IMR-90 (cell line): ENCODE results near the gene FRMD5. TPM values are rescaled to one million over a fixed set of nuclear protein-coding genes. Genes with fewer than 3 reads are reported as not detected.

ENCODE experiments used
- ATAC-seq: fragments of 200-7000 bp; cut with Tn5 transposase; 2 replicates; pipeline ENCODE4 v1.9.1; 2020; ENCODE audit warnings: low read depth, mild to moderate bottlenecking, moderate library complexity
- BruUV-seq: library from RNA; stranded (reverse); fragments of 400-500 nt; replicated peaks from 2 replicates; lab custom pipeline; 2021; lab: Mats Ljungman, UMichigan
- CTCF ChIA-PET: fragments of 300-600 bp; formaldehyde crosslinking; extraction: SDS; loops from one replicate; lab custom pipeline; 2021; ENCODE audit warnings: antibody characterized with exemption; lab: Yijun Ruan, JAX
- POLR2A ChIA-PET: fragments of 300-600 bp; sonication (Branson Sonifier 250); formaldehyde crosslinking; loops from one replicate; lab custom pipeline; 2022; ENCODE audit warnings: antibody characterized with exemption; ENCODE audit not compliant: unreplicated experiment; lab: Charles Lee
- DNase-seq: peaks from one replicate; pipeline ENCODE4 v3.0.0; 2013
- H2AFZ ChIP-seq: replicated peaks from 2 replicates; pipeline ENCODE3; 2013; ENCODE audit warnings: low read length, mild to moderate bottlenecking; ENCODE audit not compliant: poor library complexity
- H2AK5ac ChIP-seq: 2 replicates; pipeline ENCODE4 v1.6.1; 2013; ENCODE audit warnings: low read depth, low read length, inconsistent platforms
- H2AK9ac ChIP-seq: replicated peaks from 2 replicates; pipeline ENCODE3; 2013; ENCODE audit warnings: mild to moderate bottlenecking, low read depth, low read length, moderate library complexity; ENCODE audit not compliant: poor library complexity
- H2BK120ac ChIP-seq: 2 replicates; pipeline ENCODE4 v1.6.1; 2013; ENCODE audit warnings: low read depth, low read length, inconsistent platforms
- H2BK15ac ChIP-seq: 3 replicates; pipeline ENCODE4 v1.6.1; 2013; ENCODE audit warnings: low read depth, low read length, inconsistent platforms
- H2BK20ac ChIP-seq: 2 replicates; pipeline ENCODE4 v1.6.1; 2013; ENCODE audit warnings: low read depth, mild to moderate bottlenecking, inconsistent platforms, low read length, moderate library complexity
- H2BK5ac ChIP-seq: 2 replicates; pipeline ENCODE4 v1.6.1; 2013; ENCODE audit warnings: mild to moderate bottlenecking, low read depth, low read length, inconsistent platforms; ENCODE audit not compliant: poor library complexity, severe bottlenecking
- H3K14ac ChIP-seq: replicated peaks from 2 replicates; pipeline ENCODE4 v1.6.1; 2013; ENCODE audit warnings: low read depth, low read length, inconsistent platforms
- H3K18ac ChIP-seq: 2 replicates; pipeline ENCODE4 v1.6.1; 2013; ENCODE audit warnings: low read depth, low read length, control low read depth
- H3K23ac ChIP-seq: 2 replicates; pipeline ENCODE4 v1.6.1; 2013; ENCODE audit warnings: low read depth, low read length, inconsistent platforms
- H3K27ac ChIP-seq: 2 replicates; pipeline ENCODE4 v1.5.1; 2013; ENCODE audit warnings: mild to moderate bottlenecking, control low read depth, low read length; ENCODE audit not compliant: insufficient read depth
- H3K27me3 ChIP-seq: 2 replicates; pipeline ENCODE4 v1.6.1; 2013; ENCODE audit warnings: low read length; ENCODE audit not compliant: control insufficient read depth, insufficient read depth
- H3K36me3 ChIP-seq: 2 replicates; pipeline ENCODE4 v1.6.1; 2013; ENCODE audit warnings: low read length, mixed read lengths; ENCODE audit not compliant: control insufficient read depth, insufficient read depth
- H3K4ac ChIP-seq: 2 replicates; pipeline ENCODE4 v1.6.1; 2013; ENCODE audit warnings: low read depth, low read length, inconsistent platforms
- H3K4me1 ChIP-seq: 2 replicates; pipeline ENCODE4 v1.6.1; 2013; ENCODE audit warnings: low read length, mixed read lengths; ENCODE audit not compliant: control insufficient read depth, insufficient read depth
- H3K4me2 ChIP-seq: 2 replicates; pipeline ENCODE4 v1.6.1; 2013; ENCODE audit warnings: low read depth, mild to moderate bottlenecking, control low read depth, low read length, moderate library complexity
- H3K4me3 ChIP-seq: 2 replicates; pipeline ENCODE4 v1.5.1; 2013; ENCODE audit warnings: low read depth, mild to moderate bottlenecking, control low read depth, low read length, moderate library complexity; ENCODE audit not compliant: insufficient read depth
- H3K56ac ChIP-seq: 2 replicates; pipeline ENCODE4 v1.6.1; 2013; ENCODE audit warnings: low read length, inconsistent platforms; ENCODE audit not compliant: insufficient read depth; ENCODE audit errors: extremely low read depth
- H3K79me1 ChIP-seq, 2 experiments: 2 replicates each; pipeline ENCODE4 v1.6.1; 2013; ENCODE audit warnings: low read length in 2 of 2, inconsistent platforms in 1 of 2, low read depth in 1 of 2
- H3K9ac ChIP-seq: 2 replicates; pipeline ENCODE4 v1.6.1; 2013; ENCODE audit warnings: low read depth, low read length, control low read depth
- H3K9me1 ChIP-seq: 2 replicates; pipeline ENCODE4 v1.6.1; 2013; ENCODE audit warnings: low read length, inconsistent platforms; ENCODE audit not compliant: insufficient read depth
- H3K9me3 ChIP-seq: 2 replicates; pipeline ENCODE4 v1.6.1; 2013; ENCODE audit warnings: low read length; ENCODE audit not compliant: control insufficient read depth, insufficient read depth
- H4K20me1 ChIP-seq: 2 replicates; pipeline ENCODE4 v1.6.1; 2013; ENCODE audit warnings: low read length, inconsistent platforms; ENCODE audit not compliant: insufficient read depth
- H4K5ac ChIP-seq: 2 replicates; pipeline ENCODE4 v1.6.1; 2013; ENCODE audit warnings: mild to moderate bottlenecking, low read depth, low read length, control low read depth
- H4K8ac ChIP-seq, 2 experiments: 2 replicates each; pipeline ENCODE4 v1.6.1; 2013; ENCODE audit warnings: low read depth in 2 of 2, low read length in 2 of 2, control low read depth in 1 of 2, inconsistent platforms in 1 of 2
- H4K91ac ChIP-seq: 2 replicates; pipeline ENCODE4 v1.6.1; 2013; ENCODE audit warnings: low read depth, low read length, inconsistent platforms; ENCODE audit not compliant: insufficient read depth
- BHLHE40 ChIP-seq: fragments of 150-350 bp; IDR thresholded peaks from 2 replicates; pipeline ENCODE4 v1.6.1; 2016; ENCODE audit warnings: mild to moderate bottlenecking, low read depth, low read length
- CEBPB ChIP-seq: IDR thresholded peaks from 2 replicates; pipeline ENCODE4 v1.6.1; 2012; ENCODE audit warnings: low read depth, low read length, improper control_type of control experiment
- CHD1 ChIP-seq: IDR thresholded peaks from 2 replicates; pipeline ENCODE4 v1.6.1; 2012; ENCODE audit warnings: low read depth, low read length, improper control_type of control experiment
- FOS ChIP-seq: fragments of 150-350 bp; IDR thresholded peaks from 2 replicates; pipeline ENCODE4 v1.6.1; 2016; ENCODE audit warnings: low read depth, low read length
- MAFK ChIP-seq: IDR thresholded peaks from 2 replicates; pipeline ENCODE4 v1.6.1; 2012; ENCODE audit warnings: low read depth, low read length, improper control_type of control experiment
- MAZ ChIP-seq: IDR thresholded peaks from 2 replicates; pipeline ENCODE4 v1.6.1; 2012; ENCODE audit warnings: low read depth, mild to moderate bottlenecking, low read length, improper control_type of control experiment, moderate library complexity, borderline replicate concordance
- MXI1 ChIP-seq: IDR thresholded peaks from 2 replicates; pipeline ENCODE4 v1.6.1; 2012; ENCODE audit warnings: low read depth, mild to moderate bottlenecking, low read length, moderate library complexity, borderline replicate concordance
- NFE2L2 ChIP-seq: fragments of 150-350 bp; IDR thresholded peaks from 2 replicates; pipeline ENCODE4 v1.6.1; 2016; ENCODE audit warnings: low read depth, mild to moderate bottlenecking, low read length
- POLR2A ChIP-seq: IDR thresholded peaks from 2 replicates; pipeline ENCODE4 v1.6.1; 2012; ENCODE audit warnings: mild to moderate bottlenecking, low read depth, low read length
- RAD21 ChIP-seq: IDR thresholded peaks from 2 replicates; pipeline ENCODE4 v1.6.1; 2012; ENCODE audit warnings: low read length, improper control_type of control experiment
- RCOR1 ChIP-seq: IDR thresholded peaks from 2 replicates; pipeline ENCODE4 v1.6.1; 2012; ENCODE audit warnings: mild to moderate bottlenecking, low read length, improper control_type of control experiment; ENCODE audit not compliant: insufficient replicate concordance
- RFX5 ChIP-seq: IDR thresholded peaks from 2 replicates; pipeline ENCODE4 v1.8.0; 2012; ENCODE audit warnings: low read depth, mild to moderate bottlenecking, low read length, moderate library complexity
- SMC3 ChIP-seq: fragments of 150-350 bp; IDR thresholded peaks from 2 replicates; pipeline ENCODE4 v1.6.1; 2016; ENCODE audit warnings: low read depth, mild to moderate bottlenecking, antibody characterized with exemption, low read length, moderate library complexity
- WGBS, 2 experiments: methylation state at CpG; one replicate each; pipeline versions ENCODE4 v1.1.5 to v1.1.7; 2013; ENCODE audit warnings: missing lambda C conversion rate in 2 of 2; ENCODE audit not compliant: insufficient read length in 1 of 2; ENCODE audit errors: extremely low coverage in 2 of 2; 5-methylcytosine and 5-hydroxymethylcytosine counted together
- dilution Hi-C: fragments of 300-500 bp; cut with HindIII; formaldehyde crosslinking; loops from one replicate; pipeline ENCODE4 v1.14.3; 2018; ENCODE audit warnings: low sequenced_read_pairs; ENCODE audit not compliant: unreplicated experiment
- in situ Hi-C: fragments of 300-500 bp; cut with MboI; formaldehyde crosslinking; loops from 3 replicates; pipeline ENCODE4 v1.14.3; 2019; ENCODE audit warnings: low sequenced_read_pairs, inconsistent platforms, mixed read lengths
- intact Hi-C: fragments of 100-400 bp; cut with micrococcal nuclease; formaldehyde crosslinking; loops from 2 replicates; pipeline ENCODE4 v1.10.0; 2022
- polyA plus RNA-seq, 3 experiments: library from polyadenylated mRNA; depleted of rRNA; stranded (reverse); fragments of >200 nt; gene quantifications; 2 replicates each; pipeline ENCODE4 v1.2.3, GENCODE V29; 2012; ENCODE audit warnings: low replicate concordance in 1 of 3
- total RNA-seq: library from RNA; depleted of rRNA; stranded (reverse); fragments of >200 nt; gene quantifications from 2 replicates; pipeline ENCODE4 v1.2.3, GENCODE V29; 2012
- TF ChIP-seq, protein P1 (sequence below): fragments of 150-350 bp; IDR thresholded peaks from 2 replicates; pipeline ENCODE4 v1.6.1; 2016; ENCODE audit warnings: low read depth, mild to moderate bottlenecking, low read length, moderate library complexity, borderline replicate concordance
- TF ChIP-seq, protein P2 (sequence below): conservative IDR thresholded peaks from 2 replicates; pipeline ENCODE4 v1.5.1; 2012; ENCODE audit warnings: mild to moderate bottlenecking, low read depth, low read length, improper control_type of control experiment

Gene FRMD5
- total and polyA plus RNA-seq, 2 of the 4 experiments (the other 2 are of a cell fraction) = 4.1 to 5.4 TPM

DNA sequence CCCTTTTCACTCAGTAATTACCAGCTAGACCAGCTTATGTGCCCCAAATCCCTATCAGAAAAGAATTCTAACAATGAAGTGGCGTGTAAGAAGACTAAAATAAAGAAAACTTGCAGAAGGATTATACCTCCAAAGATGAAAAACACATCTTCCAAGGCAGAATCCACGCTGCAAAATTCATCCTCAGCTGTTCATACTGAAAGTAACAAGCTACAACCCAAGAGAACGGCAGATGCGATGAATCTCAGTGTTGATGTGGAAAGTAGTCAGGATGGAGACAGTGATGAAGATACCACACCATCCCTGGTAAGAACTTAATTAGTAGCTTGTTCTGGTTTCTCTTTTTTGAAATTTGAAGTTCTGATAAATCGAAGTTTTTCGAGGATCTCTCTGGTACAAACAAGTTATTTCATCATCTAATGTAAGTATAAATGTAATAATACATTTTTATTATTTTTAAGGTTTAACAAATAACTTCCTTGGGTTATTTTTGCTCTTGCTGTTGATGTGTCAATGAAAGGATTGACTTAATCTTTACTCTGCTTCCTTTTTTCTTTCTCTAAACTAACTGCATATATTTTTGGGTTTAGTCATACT, 366.9 kb downstream of the FRMD5 start:
- in situ Hi-C loops = no loop called here
- H3K79me1 ChIP-seq = peaks cover 6 to 53% of the 10 kb centered on the region in 2 experiments; a peak in 3 of 4 replicates
- dilution Hi-C loops = no loop called here
- peak overlapping the region; percentile 6; the same call in 1 of the 2 replicates for H3K4ac ChIP-seq
- no TSS peak for BruUV-seq
- no peak overlapping the region for H2BK120ac ChIP-seq
- ATAC-seq (no peak), DNase-seq (peak; percentile 19)
- 0 out of 2 replicates have a peak overlapping the region, but pooled peaks have one; percentile 12 for H3K56ac ChIP-seq
- H3K4me1 ChIP-seq = peaks cover 2% of the 10 kb centered on the region; the same call in 1 of the 2 replicates
- no peak overlapping the region for H2AK9ac ChIP-seq
- peak overlapping the region; percentile 27 for H3K14ac ChIP-seq
- ChIA-PET CTCF (no interaction called here), POLR2A (no interaction called here)
- H4K5ac ChIP-seq = peak overlapping the region; percentile 9
- H3K9me1 ChIP-seq = peaks cover 5% of the 10 kb centered on the region; the same call in 1 of the 2 replicates
- TF ChIP-seq SMC3 (no peak), CHD1 (no peak), MAZ (no peak), POLR2A (no peak), RAD21 (no peak), NFE2L2 (no peak), RFX5 (no peak), RCOR1 (no peak), MAFK (no peak), MXI1 (no peak), CEBPB (no peak), FOS (no peak), BHLHE40 (no peak)
- TF ChIP-seq, protein P1, sequence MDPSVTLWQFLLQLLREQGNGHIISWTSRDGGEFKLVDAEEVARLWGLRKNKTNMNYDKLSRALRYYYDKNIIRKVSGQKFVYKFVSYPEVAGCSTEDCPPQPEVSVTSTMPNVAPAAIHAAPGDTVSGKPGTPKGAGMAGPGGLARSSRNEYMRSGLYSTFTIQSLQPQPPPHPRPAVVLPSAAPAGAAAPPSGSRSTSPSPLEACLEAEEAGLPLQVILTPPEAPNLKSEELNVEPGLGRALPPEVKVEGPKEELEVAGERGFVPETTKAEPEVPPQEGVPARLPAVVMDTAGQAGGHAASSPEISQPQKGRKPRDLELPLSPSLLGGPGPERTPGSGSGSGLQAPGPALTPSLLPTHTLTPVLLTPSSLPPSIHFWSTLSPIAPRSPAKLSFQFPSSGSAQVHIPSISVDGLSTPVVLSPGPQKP = no peak
- TF ChIP-seq, protein P2, sequence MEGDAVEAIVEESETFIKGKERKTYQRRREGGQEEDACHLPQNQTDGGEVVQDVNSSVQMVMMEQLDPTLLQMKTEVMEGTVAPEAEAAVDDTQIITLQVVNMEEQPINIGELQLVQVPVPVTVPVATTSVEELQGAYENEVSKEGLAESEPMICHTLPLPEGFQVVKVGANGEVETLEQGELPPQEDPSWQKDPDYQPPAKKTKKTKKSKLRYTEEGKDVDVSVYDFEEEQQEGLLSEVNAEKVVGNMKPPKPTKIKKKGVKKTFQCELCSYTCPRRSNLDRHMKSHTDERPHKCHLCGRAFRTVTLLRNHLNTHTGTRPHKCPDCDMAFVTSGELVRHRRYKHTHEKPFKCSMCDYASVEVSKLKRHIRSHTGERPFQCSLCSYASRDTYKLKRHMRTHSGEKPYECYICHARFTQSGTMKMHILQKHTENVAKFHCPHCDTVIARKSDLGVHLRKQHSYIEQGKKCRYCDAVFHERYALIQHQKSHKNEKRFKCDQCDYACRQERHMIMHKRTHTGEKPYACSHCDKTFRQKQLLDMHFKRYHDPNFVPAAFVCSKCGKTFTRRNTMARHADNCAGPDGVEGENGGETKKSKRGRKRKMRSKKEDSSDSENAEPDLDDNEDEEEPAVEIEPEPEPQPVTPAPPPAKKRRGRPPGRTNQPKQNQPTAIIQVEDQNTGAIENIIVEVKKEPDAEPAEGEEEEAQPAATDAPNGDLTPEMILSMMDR = no peak
- peak overlapping the region; percentile 39; the same call in 1 of the 2 replicates for H3K9ac ChIP-seq
- H2AK5ac ChIP-seq = no peak overlapping the region
- no peak overlapping the region for H2BK5ac ChIP-seq
- H3K18ac ChIP-seq = peak overlapping the region; percentile 55; the same call in 1 of the 2 replicates
- no peak overlapping the region for H2BK15ac ChIP-seq
- peak overlapping the region; percentile 92 for H3K4me2 ChIP-seq
- no peaks in the 10 kb centered on the region for H4K20me1 ChIP-seq
- peak overlapping the region in 1 of 2 experiments; percentile 55; a peak in 2 of 4 replicates for H4K8ac ChIP-seq
- intact Hi-C loops = no loop called here
- peak overlapping the region; percentile 38 for H2AFZ ChIP-seq
- no peaks in the 10 kb centered on the region for H3K36me3 ChIP-seq
- H3K4me3 ChIP-seq = peak overlapping the region; percentile 24; the same call in 1 of the 2 replicates
- H2BK20ac ChIP-seq = peak overlapping the region; percentile 10; the same call in 1 of the 2 replicates
- H3K23ac ChIP-seq = peak overlapping the region; percentile 73
- H3K9me3 ChIP-seq = no peaks in the 10 kb centered on the region
- no CpG with 5 or more reads among the region's 6 CpGs for WGBS, 2 experiments
- 0 out of 2 replicates have a peak overlapping the region, but pooled peaks have one; percentile 8 for H3K27ac ChIP-seq
- H4K91ac ChIP-seq = no peak overlapping the region
- H3K27me3 ChIP-seq = no peaks in the 10 kb centered on the region
